ENCODE results near the gene AR. TPM values are rescaled to one million over a fixed set of nuclear protein-coding genes. Genes with fewer than 3 reads are reported as not detected.

The AR gene
- total RNA-seq, 5 donors from 2014 or later (not counting 1 experiment from before 2014, with no cell fraction given), result 0.14 to 0.40 (median 0.32) TPM

GRCh38 chrX:67524428-67524827 is 19.4 kb upstream of the AR start:
- Histone ChIP-seq H3K27ac (ENCODE audit: low read length) (no peak overlapping the region), H3K36me3 (ENCODE audit: control insufficient read depth in 2 of 2, extremely low read depth in 1 of 2, insufficient read depth in 1 of 2, low read length in 1 of 2) (no peaks in the 10 kb centered on the region), H3K27me3 (replicated peaks in 1 of 2; ENCODE audit: control insufficient read depth in 2 of 2, extremely low read depth in 1 of 2, insufficient read depth in 2 of 2, low read length in 1 of 2) (no peaks in the 10 kb centered on the region), H3K4me1 (ENCODE audit: control insufficient read depth in 1 of 2, extremely low read depth in 1 of 2, insufficient read depth in 2 of 2, low read length in 2 of 2) (no peaks in the 10 kb centered on the region), H3K9me3 (no peaks in the 10 kb centered on the region), H3K4me3 (ENCODE audit: control insufficient read depth in 1 of 2, extremely low read depth in 1 of 2, low read length in 1 of 2) (no peak overlapping the region)
- ChIA-PET CTCF (no interaction called here), POLR2A (no interaction called here)
- Mint-ChIP-seq H3K9me3 (no peaks in the 10 kb centered on the region), H3K4me3 (no peak overlapping the region), H3K27ac (no peak overlapping the region), H3K27me3 (peaks cover 0 to 8% of the 10 kb centered on the region in 2 donors), H3K4me1 (no peaks in the 10 kb centered on the region), H3K36me3 (no peaks in the 10 kb centered on the region)
- WGBS (ENCODE audit: insufficient coverage), result no CpG with 5 or more reads among the region's 2 CpGs
- DNase-seq (no peak), ATAC-seq (replicated peaks in 1 of 4) (no peak)

GRCh38 chrX:67524950-67525691 is 18.7 kb upstream of the AR start:
- Mint-ChIP-seq H3K4me3 (no peak overlapping the region), H3K4me1 (no peaks in the 10 kb centered on the region), H3K27ac (no peak overlapping the region), H3K27me3 (peaks cover 0 to 4% of the 10 kb centered on the region in 2 donors), H3K36me3 (no peaks in the 10 kb centered on the region), H3K9me3 (no peaks in the 10 kb centered on the region)
- Histone ChIP-seq H3K4me3 (ENCODE audit: control insufficient read depth in 1 of 2, extremely low read depth in 1 of 2, low read length in 1 of 2) (no peak overlapping the region), H3K9me3 (no peaks in the 10 kb centered on the region), H3K27me3 (replicated peaks in 1 of 2; ENCODE audit: control insufficient read depth in 2 of 2, extremely low read depth in 1 of 2, insufficient read depth in 2 of 2, low read length in 1 of 2) (no peaks in the 10 kb centered on the region), H3K27ac (ENCODE audit: low read length) (no peak overlapping the region), H3K36me3 (ENCODE audit: control insufficient read depth in 2 of 2, extremely low read depth in 1 of 2, insufficient read depth in 1 of 2, low read length in 1 of 2) (no peaks in the 10 kb centered on the region), H3K4me1 (ENCODE audit: control insufficient read depth in 1 of 2, extremely low read depth in 1 of 2, insufficient read depth in 2 of 2, low read length in 2 of 2) (no peaks in the 10 kb centered on the region)
- WGBS (ENCODE audit: insufficient coverage), result no CpG with 5 or more reads among the region's 2 CpGs
- ATAC-seq (replicated peaks in 1 of 4) (no peak), DNase-seq (no peak)
- CTCF ChIA-PET, result no interaction called here
- POLR2A ChIA-PET, result no interaction called here

GRCh38 chrX:67536564-67536963 is 7.3 kb upstream of the AR start:
- peaks cover 0 to 5% (median 0%) of the 10 kb centered on the region in 3 donors for H3K9me3 Mint-ChIP-seq
- H3K4me1 Mint-ChIP-seq, result no peaks in the 10 kb centered on the region
- H3K9me3 ChIP-seq, result no peaks in the 10 kb centered on the region
- H3K4me3 Mint-ChIP-seq, result no peak overlapping the region
- no peak overlapping the region for H3K4me3 ChIP-seq (ENCODE audit: control insufficient read depth in 1 of 2, extremely low read depth in 1 of 2, low read length in 1 of 2)
- ATAC-seq (replicated peaks in 1 of 4) (no peak), DNase-seq (no peak)
- H3K36me3 ChIP-seq (ENCODE audit: control insufficient read depth in 2 of 2, extremely low read depth in 1 of 2, insufficient read depth in 1 of 2, low read length in 1 of 2), result no peaks in the 10 kb centered on the region
- H3K36me3 Mint-ChIP-seq, result no peaks in the 10 kb centered on the region
- peaks cover 4 to 27% of the 10 kb centered on the region in 2 donors for H3K27me3 Mint-ChIP-seq
- no CpG with 5 or more reads among the region's 1 CpG for WGBS (ENCODE audit: insufficient coverage)
- CTCF ChIA-PET, result no interaction called here
- no peaks in the 10 kb centered on the region for H3K27me3 ChIP-seq (replicated peaks in 1 of 2; ENCODE audit: control insufficient read depth in 2 of 2, extremely low read depth in 1 of 2, insufficient read depth in 2 of 2, low read length in 1 of 2)
- POLR2A ChIA-PET, result no interaction called here
- no peak overlapping the region for H3K27ac ChIP-seq (ENCODE audit: low read length)
- H3K4me1 ChIP-seq (ENCODE audit: control insufficient read depth in 1 of 2, extremely low read depth in 1 of 2, insufficient read depth in 2 of 2, low read length in 2 of 2), result no peaks in the 10 kb centered on the region
- H3K27ac Mint-ChIP-seq, result no peak overlapping the region

- Mint-ChIP-seq H3K4me3 (no peak overlapping the region), H3K36me3 (no peaks in the 10 kb centered on the region), H3K27ac (no peak overlapping the region), H3K9me3 (peaks cover 0 to 5% (median 0%) of the 10 kb centered on the region in 3 donors), H3K27me3 (peaks cover 7 to 25% of the 10 kb centered on the region in 2 donors), H3K4me1 (no peaks in the 10 kb centered on the region)
- H3K36me3 ChIP-seq (ENCODE audit: control insufficient read depth in 2 of 2, extremely low read depth in 1 of 2, insufficient read depth in 1 of 2, low read length in 1 of 2), result no peaks in the 10 kb centered on the region
- ChIA-PET CTCF (no interaction called here), POLR2A (no interaction called here)
- peaks cover 0 to 2% of the 10 kb centered on the region in 2 experiments for H3K27me3 ChIP-seq (replicated peaks in 1 of 2; ENCODE audit: control insufficient read depth in 2 of 2, extremely low read depth in 1 of 2, insufficient read depth in 2 of 2, low read length in 1 of 2)
- no peak overlapping the region for H3K27ac ChIP-seq (ENCODE audit: low read length)
- ATAC-seq (replicated peaks in 1 of 4) (no peak), DNase-seq (no peak)
- no peaks in the 10 kb centered on the region for H3K9me3 ChIP-seq
- H3K4me1 ChIP-seq (ENCODE audit: control insufficient read depth in 1 of 2, extremely low read depth in 1 of 2, insufficient read depth in 2 of 2, low read length in 2 of 2), result no peaks in the 10 kb centered on the region
- H3K4me3 ChIP-seq (ENCODE audit: control insufficient read depth in 1 of 2, extremely low read depth in 1 of 2, low read length in 1 of 2), result no peak overlapping the region
These were observed 5.4 kb upstream of the AR start for GRCh38 chrX:67538383-67538782.

GRCh38 chrX:67544281-67545035 is 637 bp downstream of the AR start:
- H3K4me3 Mint-ChIP-seq, result peak overlapping the region; percentile 28 to 72 (median 39)
- H3K36me3 ChIP-seq (ENCODE audit: control insufficient read depth in 2 of 2, extremely low read depth in 1 of 2, insufficient read depth in 1 of 2, low read length in 1 of 2), result no peaks in the 10 kb centered on the region
- POLR2A ChIA-PET, result no interaction called here
- H3K27me3 ChIP-seq (replicated peaks in 1 of 2; ENCODE audit: control insufficient read depth in 2 of 2, extremely low read depth in 1 of 2, insufficient read depth in 2 of 2, low read length in 1 of 2), result peaks cover 5 to 32% of the 10 kb centered on the region in 2 experiments
- 8% methylated on average over 9 of the region's 30 CpGs for WGBS (ENCODE audit: insufficient coverage)
- peaks cover 5 to 6% (median 6%) of the 10 kb centered on the region in 3 donors for H3K4me1 Mint-ChIP-seq
- peaks cover 0 to 5% (median 0%) of the 10 kb centered on the region in 3 donors for H3K9me3 Mint-ChIP-seq
- peak overlapping the region in 1 of 2 donors; percentile 59 for H3K4me3 ChIP-seq (ENCODE audit: control insufficient read depth in 1 of 2, extremely low read depth in 1 of 2, low read length in 1 of 2)
- no peak for ATAC-seq (replicated peaks in 1 of 4)
- no peaks in the 10 kb centered on the region for H3K9me3 ChIP-seq
- H3K36me3 Mint-ChIP-seq, result no peaks in the 10 kb centered on the region
- peaks cover 32 to 42% of the 10 kb centered on the region in 2 donors for H3K27me3 Mint-ChIP-seq
- H3K27ac ChIP-seq (ENCODE audit: low read length), result no peak overlapping the region
- DNase-seq, result no peak
- H3K4me1 ChIP-seq (ENCODE audit: control insufficient read depth in 1 of 2, extremely low read depth in 1 of 2, insufficient read depth in 2 of 2, low read length in 2 of 2), result peaks cover 0 to 9% of the 10 kb centered on the region in 2 experiments
- H3K27ac Mint-ChIP-seq, result no peak overlapping the region
- CTCF ChIA-PET, result no interaction called here

GRCh38 chrX:67545036-67545821 is 1.4 kb downstream of the AR start:
- H3K27me3 ChIP-seq (replicated peaks in 1 of 2; ENCODE audit: control insufficient read depth in 2 of 2, extremely low read depth in 1 of 2, insufficient read depth in 2 of 2, low read length in 1 of 2), result peaks cover 5 to 32% of the 10 kb centered on the region in 2 experiments
- H3K4me3 ChIP-seq (ENCODE audit: control insufficient read depth in 1 of 2, extremely low read depth in 1 of 2, low read length in 1 of 2), result peak overlapping the region in 1 of 2 donors; percentile 76
- peak overlapping the region; percentile 28 to 72 (median 49) for H3K4me3 Mint-ChIP-seq
- DNase-seq (no peak), ATAC-seq (replicated peaks in 1 of 4) (no peak)
- ChIA-PET CTCF (no interaction called here), POLR2A (no interaction called here)
- no peaks in the 10 kb centered on the region for H3K36me3 Mint-ChIP-seq
- 2% methylated on average over 26 of the region's 35 CpGs for WGBS (ENCODE audit: insufficient coverage)
- H3K9me3 Mint-ChIP-seq, result peaks cover 0 to 5% (median 0%) of the 10 kb centered on the region in 3 donors
- no peak overlapping the region for H3K27ac ChIP-seq (ENCODE audit: low read length)
- peaks cover 5 to 6% (median 6%) of the 10 kb centered on the region in 3 donors for H3K4me1 Mint-ChIP-seq
- peaks cover 28 to 41% of the 10 kb centered on the region in 2 donors for H3K27me3 Mint-ChIP-seq
- H3K27ac Mint-ChIP-seq, result no peak overlapping the region
- no peaks in the 10 kb centered on the region for H3K9me3 ChIP-seq
- peaks cover 0 to 9% of the 10 kb centered on the region in 2 experiments for H3K4me1 ChIP-seq (ENCODE audit: control insufficient read depth in 1 of 2, extremely low read depth in 1 of 2, insufficient read depth in 2 of 2, low read length in 2 of 2)
- no peaks in the 10 kb centered on the region for H3K36me3 ChIP-seq (ENCODE audit: control insufficient read depth in 2 of 2, extremely low read depth in 1 of 2, insufficient read depth in 1 of 2, low read length in 1 of 2)

All from T-cell (primary cell).